A172 (cell line): Measurements from ENCODE around the gene ERP44. TPM values are rescaled to one million over a fixed set of nuclear protein-coding genes. Genes with fewer than 3 reads are reported as not detected.
"Not testable (repeated sequence)": the region's sequence is repeated elsewhere in the genome, so short reads cannot be mapped to it uniquely, and the experiment has no call there.

ENCODE experiments used
- DNase-seq: peaks from one replicate; pipeline ENCODE4 v3.0.0-alpha.2; 2015; ENCODE audit warnings: low spot score
- total RNA-seq: library from RNA; depleted of rRNA; stranded (reverse); fragments of >200 nt; shearing (Covaris generic); gene quantifications from 2 replicates; pipeline ENCODE4 v1.2.3, GENCODE V29; 2014

Gene ERP44
- total RNA-seq, 1 experiment from 2014 or later = 28.7 TPM

DNA sequence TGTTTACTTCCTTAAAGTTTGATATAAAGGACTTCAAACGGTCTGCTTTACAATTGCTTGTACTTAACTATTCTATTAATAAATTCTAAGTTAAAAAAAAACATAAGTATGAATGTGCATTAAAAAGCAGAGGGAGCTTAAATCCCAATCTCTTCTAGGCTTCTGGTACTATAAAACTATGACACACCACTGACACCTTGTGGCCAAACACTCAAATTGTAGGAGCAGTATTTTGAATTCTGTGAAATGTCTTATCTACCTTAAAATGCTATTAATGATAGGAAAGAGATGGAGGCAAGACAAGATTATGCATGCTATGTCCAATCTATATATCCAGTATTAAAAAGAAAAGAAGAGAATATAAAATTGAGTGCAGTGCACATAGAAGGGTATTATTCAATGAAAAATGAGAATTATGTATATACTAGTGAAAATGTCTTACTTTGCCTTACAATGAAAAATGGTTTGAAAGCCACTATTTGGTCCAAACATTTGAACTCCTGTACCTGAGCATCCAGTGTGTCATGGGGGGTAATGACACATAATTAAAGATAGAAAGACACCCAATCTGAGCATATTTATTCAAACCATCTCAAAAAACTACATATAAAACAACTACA, 87.6 kb downstream of the ERP44 start:
- DNase-seq = peak; percentile 58

DNA sequence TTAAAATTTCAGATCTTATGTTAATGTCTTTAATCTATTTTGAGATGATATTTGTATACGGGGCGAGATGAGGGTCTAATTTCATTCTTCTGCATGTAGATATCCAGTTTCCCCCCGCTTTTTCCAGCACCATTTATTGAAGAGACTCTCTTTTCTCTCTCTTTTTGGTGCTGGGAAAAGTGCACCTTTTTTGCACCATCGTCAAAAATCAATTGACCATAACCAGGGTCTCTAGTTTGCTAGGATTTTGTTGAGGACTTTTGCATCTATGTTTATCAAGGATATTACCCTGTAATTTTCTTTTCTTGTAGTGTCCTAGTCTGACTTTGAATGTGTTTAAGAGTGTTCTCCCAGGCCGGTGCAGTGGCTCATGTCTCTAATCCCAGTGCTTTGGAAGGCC, 99.0 kb downstream of the ERP44 start:
- DNase-seq = no peak

DNA sequence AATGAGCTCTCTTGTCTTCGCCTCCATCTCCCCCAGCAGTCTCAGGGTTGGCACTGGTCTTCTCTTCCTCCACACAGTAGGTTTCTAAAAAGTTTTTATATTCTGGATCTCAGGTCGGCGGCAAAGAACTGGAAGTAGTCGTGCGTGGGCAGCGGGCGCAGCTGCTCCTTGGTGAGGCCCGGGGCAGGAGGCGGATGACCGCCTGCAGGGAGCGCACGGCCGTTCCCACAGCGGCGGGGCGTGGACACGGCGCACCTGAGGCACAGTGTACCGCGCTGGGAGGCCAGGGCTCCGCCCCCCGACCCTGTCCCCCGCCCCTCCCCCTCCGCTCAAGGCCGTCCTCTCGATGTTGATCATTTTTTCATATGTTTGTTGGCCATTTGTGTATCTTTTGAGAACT, 99.9 kb downstream of the ERP44 start:
- DNase-seq = no peak

DNA sequence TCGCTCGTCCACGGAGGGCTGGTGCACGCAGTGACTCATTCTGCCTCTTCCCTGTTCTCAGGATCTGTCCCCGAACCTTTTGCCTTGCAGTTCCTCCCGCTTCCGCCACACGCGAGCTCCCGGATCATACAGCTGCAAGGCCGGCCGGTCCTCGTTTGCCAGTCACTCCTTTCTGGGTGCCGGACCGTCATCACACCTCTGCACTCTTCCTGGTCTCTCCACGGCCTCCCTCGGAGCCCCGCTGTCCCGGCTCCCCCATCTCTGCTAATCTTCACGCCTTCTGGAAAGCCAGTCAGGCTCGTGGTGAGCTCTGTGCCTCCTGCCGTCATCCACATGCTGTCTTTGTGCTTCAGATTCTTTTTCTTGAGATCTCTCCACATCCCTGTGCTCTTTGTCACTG, 100.5 kb downstream of the ERP44 start:
- no peak for DNase-seq

DNA sequence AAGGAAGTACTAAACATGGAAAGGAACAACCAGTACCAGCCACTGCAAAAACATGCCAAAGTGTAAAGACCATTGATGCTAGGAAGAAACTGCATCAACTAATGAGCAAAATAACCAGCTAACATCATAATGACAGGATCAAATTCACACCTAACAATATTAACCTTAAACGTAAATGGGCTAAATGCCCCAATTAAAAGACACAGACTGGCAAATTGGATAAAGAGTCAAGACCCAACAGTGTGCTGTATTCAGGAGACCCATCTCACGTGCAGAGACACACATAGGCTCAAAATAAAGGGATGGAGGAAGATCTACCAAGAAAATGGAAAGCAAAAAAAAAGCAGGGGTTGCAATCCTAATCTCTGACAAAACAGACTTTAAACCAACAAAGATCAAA, 108.3 kb downstream of the ERP44 start:
- not testable (repeated sequence) for DNase-seq

DNA sequence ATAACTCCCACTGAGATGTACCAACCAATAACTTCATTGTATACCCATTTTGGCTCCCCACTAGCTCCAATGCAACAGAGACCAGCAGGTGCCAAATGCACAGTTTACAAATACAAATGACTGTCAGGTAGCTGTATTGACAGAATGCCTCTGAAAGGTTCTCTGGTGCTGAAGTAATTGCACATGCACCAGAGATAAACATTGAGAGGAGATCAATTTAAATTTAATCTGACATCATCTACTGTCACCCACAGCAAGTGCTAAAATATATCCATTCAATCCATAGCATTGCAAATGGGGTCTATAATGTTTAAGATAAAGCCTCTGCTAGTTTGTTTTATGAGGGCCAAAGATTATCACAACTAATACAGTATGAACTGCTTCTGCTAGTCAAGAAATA, 112.2 kb downstream of the ERP44 start:
- DNase-seq = no peak

DNA sequence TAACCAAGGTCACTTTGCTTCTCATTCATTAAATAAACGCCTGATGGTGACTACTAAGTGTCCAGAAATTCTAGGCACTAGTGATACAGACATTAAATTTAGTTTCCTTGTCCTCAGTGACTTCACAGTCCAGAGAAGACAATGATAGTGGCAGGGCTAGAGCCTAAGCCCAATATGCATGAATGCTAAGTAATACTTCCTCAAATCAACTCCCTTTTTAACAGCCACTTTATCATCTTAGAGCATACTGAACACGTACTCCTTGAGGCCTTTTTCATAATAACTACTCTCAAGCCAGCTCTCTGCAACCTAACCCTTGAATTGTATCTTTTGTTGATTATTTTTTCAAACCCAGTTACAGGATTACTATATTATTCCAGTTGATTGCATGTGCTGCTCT, 118.2 kb downstream of the ERP44 start:
- no peak for DNase-seq

DNA sequence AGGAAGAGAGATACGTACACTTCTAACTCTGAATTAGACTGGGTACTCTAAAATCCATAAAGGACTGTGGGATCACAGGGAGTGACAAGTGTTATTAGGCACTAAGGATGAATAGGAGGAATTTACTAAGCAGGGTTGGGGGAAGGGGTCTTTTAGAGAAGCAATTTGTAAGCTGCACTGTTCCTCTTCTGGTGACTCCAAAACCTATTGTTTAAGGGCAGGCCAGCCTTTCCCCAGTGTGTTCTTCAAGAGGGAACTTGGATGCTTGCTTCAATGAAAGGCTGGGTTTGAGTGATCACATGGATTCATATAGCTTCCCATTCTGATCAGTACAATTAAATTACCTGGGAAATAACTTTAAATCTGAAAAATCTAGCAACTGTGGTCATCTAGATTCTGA, 120.6 kb downstream of the ERP44 start:
- DNase-seq = no peak

DNA sequence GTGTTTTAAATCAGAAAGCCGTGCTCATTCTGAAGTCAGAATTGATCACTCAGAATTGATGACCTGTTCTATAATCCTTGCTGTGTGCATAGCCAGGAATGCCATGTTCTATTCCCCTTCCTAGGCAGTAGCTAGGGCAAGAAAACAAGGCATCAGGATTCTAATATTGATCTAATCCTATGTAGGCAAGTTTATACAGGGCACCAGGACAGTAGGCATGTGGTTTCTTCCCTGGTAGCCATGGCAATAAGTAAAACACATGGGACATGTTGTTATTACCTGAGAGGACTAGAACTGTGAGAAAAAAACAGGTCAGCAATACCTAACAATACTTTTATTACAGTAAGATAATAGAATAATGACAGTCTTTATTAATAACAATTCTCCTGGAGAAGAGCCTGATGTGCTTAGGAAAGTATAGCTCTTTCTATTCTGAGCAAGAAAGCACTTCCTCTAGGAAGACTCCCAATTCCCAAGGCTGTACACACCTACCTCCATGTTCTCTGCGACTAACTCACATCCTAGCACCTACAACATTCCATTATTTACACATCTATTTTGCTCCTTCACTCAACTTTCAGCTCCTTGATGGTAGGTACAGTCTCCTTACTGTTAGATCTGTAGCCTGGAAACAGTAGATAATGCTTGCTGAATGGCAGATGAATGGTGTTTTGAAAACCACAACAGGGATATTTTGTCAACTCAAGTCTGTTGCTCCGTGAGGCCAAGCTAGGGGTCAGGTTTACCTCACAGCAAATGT, 121.6 kb downstream of the ERP44 start:
- no peak for DNase-seq

DNA sequence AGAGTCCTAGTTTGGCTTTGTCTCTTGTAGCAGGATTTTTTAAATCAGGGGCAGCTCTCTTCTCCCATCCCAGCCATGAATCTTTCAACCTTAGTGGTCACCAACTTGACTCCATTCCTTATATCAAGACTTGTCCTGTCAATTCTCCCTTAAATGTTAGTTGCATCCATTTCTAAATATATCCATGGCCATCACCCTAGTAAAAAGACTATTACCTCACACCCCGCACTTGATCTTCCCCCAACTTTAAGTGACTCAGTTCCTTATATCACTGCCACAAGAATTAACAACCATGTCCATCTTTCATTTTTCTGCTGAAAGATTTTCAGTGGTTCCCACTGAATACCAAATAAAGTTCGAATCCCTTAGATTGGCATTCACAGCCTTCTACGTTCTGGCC, 125.3 kb downstream of the ERP44 start:
- no peak for DNase-seq

DNA sequence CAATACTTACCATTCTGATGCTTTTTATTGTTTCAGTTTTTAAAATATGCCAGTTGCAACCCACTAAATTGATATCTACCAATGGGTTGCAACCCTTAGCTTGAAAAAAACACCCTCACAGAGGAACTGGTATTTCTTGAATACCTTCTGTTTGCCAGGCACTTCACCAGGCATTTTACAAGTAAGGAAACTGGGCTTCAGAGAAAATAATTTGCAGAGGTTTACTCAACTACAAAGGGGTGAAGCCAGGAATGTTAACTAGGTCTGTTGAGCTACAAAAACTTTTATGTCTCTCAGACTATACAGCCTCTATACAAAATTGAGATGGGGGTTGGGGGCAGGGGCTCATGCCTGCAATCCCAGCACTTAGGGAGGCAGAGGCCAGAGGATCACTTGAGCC, 127.4 kb downstream of the ERP44 start:
- no peak for DNase-seq

DNA sequence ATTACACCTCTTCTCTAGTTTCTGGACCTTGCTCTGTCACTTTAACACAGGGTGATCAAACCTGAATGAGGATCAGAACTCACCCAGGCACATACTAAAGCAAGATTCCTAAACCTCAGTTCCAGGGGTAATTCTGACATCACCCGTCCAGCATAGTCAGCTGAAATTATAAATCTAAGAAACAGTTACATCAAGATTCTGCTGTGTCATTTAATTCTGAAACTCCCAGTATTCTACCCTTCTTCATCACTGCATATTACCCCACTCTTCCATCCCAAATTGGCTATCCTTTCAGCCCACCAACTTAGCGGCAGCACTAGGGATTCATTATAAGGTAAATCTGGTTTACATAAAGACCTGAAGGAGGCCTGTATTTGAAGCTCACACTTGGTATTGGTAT, 128.3 kb downstream of the ERP44 start:
- no peak for DNase-seq

DNA sequence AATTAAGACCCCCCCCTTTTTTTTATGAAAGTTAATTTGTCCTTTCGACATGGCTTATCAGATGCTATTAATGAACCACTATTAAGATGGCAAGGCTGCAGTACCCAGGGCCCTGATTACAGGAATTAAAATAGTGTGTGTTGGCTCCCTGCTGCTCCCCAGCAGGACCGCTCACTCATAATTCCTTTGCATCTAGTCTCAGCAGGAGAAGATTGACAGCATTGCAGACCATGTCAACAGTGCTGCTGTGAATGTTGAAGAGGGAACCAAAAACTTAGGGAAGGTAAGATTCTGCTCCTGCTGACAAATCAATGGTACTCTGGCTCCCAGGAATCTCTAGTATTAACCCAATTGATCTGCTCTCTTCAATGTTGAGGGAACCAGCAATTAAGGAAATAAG, 131.3 kb downstream of the ERP44 start:
- no peak for DNase-seq

DNA sequence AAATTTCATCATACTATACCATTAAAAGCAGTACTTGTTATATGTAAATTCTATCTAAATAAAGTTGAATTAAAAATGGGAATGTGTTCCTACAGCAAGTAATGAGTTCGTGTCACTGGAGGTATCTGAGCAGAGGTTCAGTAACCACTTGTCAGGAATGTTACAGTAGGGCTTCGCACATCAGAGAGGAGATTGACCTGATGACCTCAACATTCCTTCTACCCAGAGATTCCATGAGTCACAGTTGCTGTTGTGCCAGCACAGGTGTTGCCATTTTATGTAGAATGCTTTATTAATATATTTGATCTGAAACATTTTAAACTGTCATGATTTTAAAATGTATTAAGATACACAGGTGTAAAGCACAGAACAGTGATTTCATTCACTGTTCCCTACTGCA, 132.1 kb downstream of the ERP44 start:
- DNase-seq = peak; percentile 83

DNA sequence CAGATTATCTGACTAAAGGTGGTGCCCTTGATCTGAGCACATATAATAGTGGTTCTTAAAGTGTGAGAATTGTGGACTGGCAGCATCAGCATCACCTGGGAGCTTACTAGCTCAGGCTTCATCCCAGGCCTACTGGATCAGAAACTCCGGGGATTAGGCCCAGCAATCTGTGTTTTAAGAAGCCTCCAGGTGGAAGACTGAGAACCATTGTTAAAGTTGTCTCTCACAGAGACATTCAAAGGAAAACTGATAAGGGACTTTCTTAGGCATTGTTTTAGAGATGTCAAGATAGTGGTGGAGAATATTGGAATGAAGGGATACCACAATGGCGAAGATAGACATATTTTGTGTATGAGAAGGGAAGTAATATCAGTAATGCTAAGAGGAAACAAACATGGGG, 132.8 kb downstream of the ERP44 start:
- DNase-seq = no peak

DNA sequence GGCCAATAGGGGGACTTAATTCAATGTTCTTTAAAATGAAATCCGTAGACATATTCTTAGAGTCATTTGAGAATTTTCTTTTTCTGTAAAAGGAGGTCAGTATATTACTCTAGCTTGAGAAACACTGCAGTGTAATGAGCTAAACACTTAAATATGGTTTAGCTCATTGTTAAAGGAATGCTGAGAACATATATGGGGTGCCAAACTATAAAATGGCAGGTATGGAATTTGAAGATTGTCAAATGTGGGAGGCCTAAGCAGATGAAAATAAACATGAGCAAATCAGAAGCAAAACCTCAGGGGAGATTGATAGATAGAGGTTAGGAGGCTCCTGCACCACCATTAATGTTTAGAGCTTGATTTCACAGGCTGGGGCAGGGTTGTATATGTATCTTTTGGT, 134.5 kb downstream of the ERP44 start:
- no peak for DNase-seq

DNA sequence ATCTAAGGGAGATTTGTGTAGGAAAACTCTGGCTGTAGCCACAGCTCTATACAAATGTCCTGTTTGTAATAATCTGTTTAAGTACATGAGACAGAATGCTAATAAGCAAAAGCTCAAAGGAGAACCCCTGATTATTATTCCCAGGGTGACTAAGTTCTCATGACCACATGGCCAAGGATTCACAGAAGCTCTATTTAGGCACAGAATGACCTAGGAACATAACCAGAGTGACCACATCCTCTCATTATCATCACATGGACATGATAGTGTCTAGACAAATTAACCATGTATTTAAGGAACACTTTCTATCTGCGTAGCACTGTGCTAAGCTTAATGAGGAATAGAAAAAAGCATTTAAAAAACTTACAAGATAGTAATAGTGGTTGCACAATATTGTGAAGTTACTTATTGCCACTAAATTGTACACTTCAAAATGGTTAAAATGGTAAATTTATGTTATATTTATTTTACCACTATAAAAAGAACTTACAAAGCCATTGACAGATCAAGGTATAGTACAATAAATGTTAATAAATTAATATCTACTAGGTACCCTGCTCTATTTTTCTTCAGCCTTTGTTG, 136.0 kb downstream of the ERP44 start:
- DNase-seq = no peak

DNA sequence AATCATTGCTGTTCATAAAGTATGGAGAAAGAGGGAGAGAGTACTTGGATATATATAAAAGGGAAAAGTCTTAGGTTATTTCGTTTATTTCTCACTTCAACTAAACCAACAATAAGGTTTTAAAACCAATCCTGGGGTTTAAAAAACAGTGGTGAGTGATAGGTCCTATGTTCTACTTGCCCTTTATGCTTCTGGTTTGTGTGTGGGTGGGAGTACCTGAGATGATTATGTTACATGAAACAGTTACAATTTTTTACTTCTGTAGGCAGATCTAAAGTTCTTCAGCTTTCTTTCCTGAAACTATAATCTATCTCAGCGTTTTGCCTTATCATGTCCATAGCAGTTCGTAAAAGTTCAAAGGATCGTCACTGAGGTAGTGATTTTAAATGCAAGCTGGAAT, 143.2 kb downstream of the ERP44 start:
- no peak for DNase-seq

DNA sequence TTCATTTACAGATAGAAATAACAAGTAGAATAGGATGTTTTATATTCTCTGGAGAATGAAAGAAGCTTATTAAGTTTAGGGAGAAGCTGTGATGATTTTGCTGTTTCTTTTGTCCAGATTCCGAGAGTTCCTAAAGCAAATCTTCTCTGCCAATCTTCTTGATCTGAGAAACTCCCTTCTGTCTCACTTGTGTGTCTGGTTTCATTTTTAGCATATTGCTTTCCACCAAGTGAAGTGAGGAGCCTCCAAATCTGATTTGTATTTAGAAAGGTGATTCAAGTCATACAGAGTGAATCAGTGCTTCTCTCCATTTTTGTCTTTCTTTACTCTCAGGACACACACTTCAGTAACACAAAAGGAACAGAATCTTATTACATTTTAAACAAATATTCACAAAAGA, 144.0 kb downstream of the ERP44 start:
- no peak for DNase-seq

DNA sequence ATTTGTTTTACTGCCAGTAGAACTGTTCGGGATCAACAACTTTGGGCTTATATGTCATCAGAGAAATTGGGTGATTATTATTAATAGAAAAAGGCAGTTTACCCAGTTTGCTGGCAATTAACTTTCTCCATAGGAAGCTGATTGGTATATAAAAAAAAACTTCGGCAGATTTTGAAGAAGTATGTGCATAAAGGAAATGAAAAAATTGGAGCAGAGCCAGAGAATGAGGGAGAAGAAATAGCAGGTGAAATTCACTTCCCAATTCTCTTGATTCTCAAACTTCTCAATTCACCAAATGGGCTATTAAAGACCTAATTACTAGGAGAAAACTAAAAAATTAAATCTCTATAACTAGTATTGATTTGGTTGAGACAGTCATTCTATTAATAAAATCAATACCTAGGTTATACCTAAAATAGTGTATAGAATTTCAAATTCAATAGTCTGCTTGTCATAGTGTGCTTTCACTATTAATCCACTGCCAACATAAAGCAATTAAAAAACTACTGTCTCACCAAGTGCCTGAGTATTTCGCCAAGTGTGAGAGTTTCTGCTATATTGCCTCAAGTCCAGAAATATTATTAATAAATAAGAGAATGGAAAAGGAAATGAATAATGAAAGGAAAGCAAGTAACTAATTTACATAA, 144.8 kb downstream of the ERP44 start:
- DNase-seq = no peak

DNA sequence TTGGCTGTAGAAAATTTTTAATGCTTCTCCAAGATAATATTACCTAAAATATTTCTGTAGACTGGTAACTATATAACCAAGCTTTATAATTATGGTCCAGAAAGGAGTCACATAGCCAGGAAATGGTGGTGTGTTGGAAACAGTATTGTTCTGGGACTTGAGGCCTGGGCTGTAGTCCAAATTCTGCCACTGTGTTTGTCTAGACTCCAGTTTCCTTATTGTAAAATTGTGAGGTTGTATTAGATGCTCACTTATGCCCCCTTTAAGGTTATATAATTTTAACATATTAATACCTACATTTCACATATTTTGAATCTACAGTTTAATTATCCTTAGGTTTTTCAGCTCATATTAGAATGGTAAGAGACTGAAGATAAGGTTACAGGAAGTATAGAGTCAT, 149.9 kb downstream of the ERP44 start:
- DNase-seq = no peak

DNA sequence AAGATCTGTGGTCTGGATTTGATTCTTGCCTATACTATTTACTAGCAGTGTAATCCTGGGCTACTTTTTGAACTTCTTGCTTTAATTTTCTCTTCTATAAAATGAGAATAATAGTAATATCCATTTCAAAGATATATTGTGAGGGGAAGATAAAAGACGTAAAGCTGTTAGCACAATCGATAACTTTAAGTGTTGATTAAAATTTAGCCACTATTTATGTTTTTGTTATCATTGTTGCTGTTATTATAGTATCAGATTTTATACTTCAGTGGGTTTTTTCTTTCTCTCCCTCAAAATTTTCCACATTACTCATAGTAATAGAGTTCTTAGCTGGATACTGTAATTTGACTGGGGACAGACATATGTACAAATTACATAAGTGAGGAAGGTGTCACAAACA, 150.3 kb downstream of the ERP44 start:
- no peak for DNase-seq

DNA sequence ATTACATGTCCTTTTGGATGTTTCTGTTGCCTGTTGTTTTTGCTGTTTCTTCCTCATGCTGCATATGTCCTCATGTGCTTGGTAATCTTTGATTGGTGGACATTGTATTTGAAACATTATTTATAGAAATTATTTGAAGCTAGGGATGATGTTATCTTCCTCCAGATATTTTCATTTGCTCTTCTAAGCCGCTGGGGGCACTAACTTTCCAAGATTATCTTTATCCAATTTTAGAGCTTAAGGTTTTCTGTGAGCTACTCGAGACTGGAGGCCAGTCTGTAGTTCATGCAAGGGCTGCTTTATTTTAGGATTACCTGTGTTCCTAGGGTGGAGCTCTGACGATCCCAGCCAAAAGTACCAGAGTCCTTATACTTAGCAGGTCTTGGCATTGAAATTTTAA, 151.4 kb downstream of the ERP44 start:
- no peak for DNase-seq
